HG02870 (cell line): Measurements from ENCODE around the gene CDCA3.
"Not testable (repeated sequence)": the region's sequence is repeated elsewhere in the genome, so short reads cannot be mapped to it uniquely, and the experiment has no call there.

Source experiments
- ATAC-seq: cut with Tn5 transposase; IDR thresholded peaks from one replicate; pipeline ENCODE4 v1.9.1; 2021; ENCODE audit warnings: mild to moderate bottlenecking, moderate library complexity; ENCODE audit not compliant: unreplicated experiment

CDCA3 gene

GRCh38 chr12:6872073-6873048 is 21.3 kb upstream of the CDCA3 start:
- ATAC-seq: no peak

- no peak for ATAC-seq
Measured at GRCh38 chr12:6871052-6871957, 20.2 kb upstream of the CDCA3 start.

- ATAC-seq: not testable (repeated sequence)
Measured at GRCh38 chr12:6870304-6870703, 19.2 kb upstream of the CDCA3 start.

GRCh38 chr12:6869049-6870021 is 18.2 kb upstream of the CDCA3 start:
- no peak for ATAC-seq

GRCh38 chr12:6868211-6869048 is 17.3 kb upstream of the CDCA3 start:
- no peak for ATAC-seq

GRCh38 chr12:6867413-6868210 is 16.5 kb upstream of the CDCA3 start, which contains the start of gene TPI1:
TPI1 (plus strand) TSS chr12:6867531; CDS start chr12:6867567, 36 bp downstream.
- ATAC-seq: peak; percentile 48

- no peak for ATAC-seq
Measured at GRCh38 chr12:6866920-6867412, 15.9 kb upstream of the CDCA3 start.

- ATAC-seq: no peak
Measured at GRCh38 chr12:6866163-6866919, 15.3 kb upstream of the CDCA3 start.

GRCh38 chr12:6865307-6865706 is 14.2 kb upstream of the CDCA3 start:
- ATAC-seq: not testable (repeated sequence)

- ATAC-seq: no peak
Measured at GRCh38 chr12:6863586-6864321, 12.7 kb upstream of the CDCA3 start.

- ATAC-seq: no peak
Measured at GRCh38 chr12:6863033-6863432, 11.9 kb upstream of the CDCA3 start.

GRCh38 chr12:6861391-6861790 is 10.3 kb upstream of the CDCA3 start:
- ATAC-seq: no peak

- no peak for ATAC-seq
Measured at GRCh38 chr12:6860942-6861341, 9.9 kb upstream of the CDCA3 start.

GRCh38 chr12:6860116-6860515 is 9.0 kb upstream of the CDCA3 start:
- ATAC-seq: no peak

- ATAC-seq: no peak
Measured at GRCh38 chr12:6858799-6859198, 7.7 kb upstream of the CDCA3 start.

- ATAC-seq: no peak
Measured at GRCh38 chr12:6855322-6855721, 4.2 kb upstream of the CDCA3 start.

GRCh38 chr12:6854036-6854435 is 3.0 kb upstream of the CDCA3 start:
- ATAC-seq: no peak
